ENCODE data around the gene USP3.

The USP3 gene

DNA sequence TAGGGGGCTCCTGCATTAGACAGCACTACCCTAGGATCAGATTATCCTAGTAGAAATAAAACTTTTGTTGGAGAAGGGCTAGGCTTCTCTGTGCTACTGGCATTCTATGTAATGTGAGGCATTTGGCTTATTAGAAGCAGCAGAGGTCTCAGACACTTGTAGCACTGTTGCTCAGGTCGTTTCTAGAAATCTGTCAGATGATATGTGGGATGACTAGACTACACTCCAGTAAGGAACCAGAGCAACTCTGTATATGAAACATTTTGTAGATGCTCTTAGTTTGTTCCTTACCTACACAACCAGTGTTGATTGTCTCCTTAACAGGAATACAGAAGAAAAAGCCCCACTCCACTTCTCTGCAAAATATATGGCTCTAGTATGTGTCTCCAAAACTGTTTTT lies 70.9 kb downstream of the USP3 start:
- no peaks in the 10 kb centered on the region for H3K9me3 Mint-ChIP-seq
- H3K36me3 Mint-ChIP-seq (ENCODE audit: low read depth), result peaks cover 30% of the 10 kb centered on the region
- no peak overlapping the region for H3K27ac Mint-ChIP-seq
- H3K27me3 Mint-ChIP-seq (ENCODE audit: low read depth), result no peaks in the 10 kb centered on the region
- H3K4me3 Mint-ChIP-seq, result no peak overlapping the region
- peaks cover 13% of the 10 kb centered on the region for H3K4me1 Mint-ChIP-seq (ENCODE audit: low read depth)

DNA sequence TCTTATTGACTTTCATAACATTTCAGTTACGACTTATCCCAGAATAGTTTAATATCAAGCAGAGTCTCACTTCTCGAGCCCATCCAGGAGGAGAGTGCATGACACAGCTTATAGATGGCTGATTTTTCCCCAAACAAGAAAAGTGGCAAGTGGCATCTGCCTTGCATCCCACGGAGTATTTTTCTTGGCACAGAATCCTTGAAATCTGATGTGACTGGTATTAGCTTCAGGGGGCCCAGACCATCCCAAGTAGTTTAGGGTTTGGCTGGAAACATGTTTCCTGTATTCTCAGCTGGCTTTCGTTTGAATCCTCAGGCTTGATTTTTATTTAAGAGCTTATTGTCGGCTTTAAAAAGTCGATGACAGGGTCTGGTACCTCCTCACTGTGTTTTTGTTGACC lies 72.0 kb downstream of the USP3 start:
- Mint-ChIP-seq H3K27me3 (ENCODE audit: low read depth) (no peaks in the 10 kb centered on the region), H3K36me3 (ENCODE audit: low read depth) (peaks cover 27% of the 10 kb centered on the region), H3K4me1 (ENCODE audit: low read depth) (peaks cover 13% of the 10 kb centered on the region), H3K9me3 (no peaks in the 10 kb centered on the region), H3K4me3 (no peak overlapping the region), H3K27ac (no peak overlapping the region)

DNA sequence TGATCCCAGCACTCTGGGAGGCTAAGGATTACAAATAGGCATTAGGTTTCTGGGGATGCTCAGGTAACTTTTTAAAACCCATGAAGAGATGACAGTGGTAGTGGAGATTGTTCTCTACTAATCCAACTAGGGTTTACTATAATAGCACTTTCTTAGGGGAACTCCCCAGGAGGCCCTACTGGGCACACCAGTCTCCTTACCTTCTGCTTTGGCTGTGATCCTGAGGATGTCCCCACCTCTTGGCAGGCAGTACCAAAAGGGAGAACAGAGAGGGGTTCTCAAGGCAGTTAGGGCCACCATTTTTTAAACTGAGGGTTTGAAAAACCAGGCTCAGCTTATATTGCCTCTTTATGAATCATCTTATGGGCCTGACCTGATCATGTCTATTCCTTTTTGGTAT lies 77.8 kb downstream of the USP3 start:
- no peak overlapping the region for H3K27ac Mint-ChIP-seq
- H3K27me3 Mint-ChIP-seq (ENCODE audit: low read depth), result no peaks in the 10 kb centered on the region
- no peak overlapping the region for H3K4me3 Mint-ChIP-seq
- H3K36me3 Mint-ChIP-seq (ENCODE audit: low read depth), result peaks cover 43% of the 10 kb centered on the region
- peaks cover 4% of the 10 kb centered on the region for H3K9me3 Mint-ChIP-seq
- H3K4me1 Mint-ChIP-seq (ENCODE audit: low read depth), result peaks cover 9% of the 10 kb centered on the region

DNA sequence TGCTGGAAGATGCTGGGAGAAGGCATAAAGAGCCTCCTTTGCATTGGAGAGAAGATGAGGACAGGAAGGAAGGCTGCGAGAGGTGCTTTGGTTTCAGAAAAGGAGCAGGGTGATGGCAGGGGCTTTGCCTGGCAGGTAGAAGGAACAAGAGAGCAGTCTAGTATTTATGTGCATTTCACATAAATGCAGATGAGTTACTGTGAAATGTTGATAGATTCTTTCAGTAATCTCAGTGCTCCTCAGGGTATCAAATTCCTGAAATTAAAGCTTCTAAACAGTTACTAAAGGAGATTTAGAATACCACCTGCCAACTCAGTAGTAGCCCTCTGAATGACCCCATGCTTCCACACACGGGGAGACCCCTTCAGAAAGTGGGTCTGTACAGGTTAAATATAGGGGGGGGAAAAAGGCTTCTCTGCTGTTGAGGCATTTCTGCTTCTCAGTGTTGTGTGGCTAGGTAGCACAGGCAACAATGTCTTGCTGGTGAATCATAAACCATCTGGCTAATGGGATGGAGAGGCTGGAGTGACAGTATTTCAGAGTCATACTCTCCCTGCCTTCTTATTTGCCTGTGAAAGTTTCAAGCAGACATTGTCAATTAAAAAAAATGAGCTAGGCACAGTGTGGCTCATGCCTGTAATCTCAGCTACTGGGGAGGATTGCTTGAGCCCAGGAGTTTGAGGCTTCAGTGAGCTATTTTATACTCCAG lies 78.5 kb downstream of the USP3 start:
- Mint-ChIP-seq H3K4me1 (ENCODE audit: low read depth) (peaks cover 9% of the 10 kb centered on the region), H3K27ac (no peak overlapping the region), H3K36me3 (ENCODE audit: low read depth) (peaks cover 44% of the 10 kb centered on the region), H3K4me3 (no peak overlapping the region), H3K27me3 (ENCODE audit: low read depth) (no peaks in the 10 kb centered on the region), H3K9me3 (peaks cover 4% of the 10 kb centered on the region)

DNA sequence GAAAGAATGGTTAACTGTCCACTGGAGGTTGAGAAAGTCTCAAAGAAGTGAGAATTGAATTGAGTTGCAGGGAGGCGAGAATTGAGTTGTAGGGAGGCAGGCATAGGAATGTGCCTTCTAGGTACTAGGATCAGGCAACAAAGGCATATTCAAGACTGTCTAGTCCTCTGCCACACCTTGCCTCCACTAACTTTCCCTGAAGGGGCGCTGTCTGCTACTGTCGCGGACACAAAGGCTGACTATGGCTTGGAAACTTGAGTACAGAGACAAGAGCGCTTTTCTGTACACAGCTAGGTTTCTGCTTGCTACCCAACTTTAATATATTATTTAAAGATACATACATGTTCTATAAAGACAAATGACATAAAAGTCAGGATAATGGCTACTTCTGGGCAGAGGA lies 82.4 kb downstream of the USP3 start:
- Mint-ChIP-seq H3K36me3 (ENCODE audit: low read depth) (peaks cover 70% of the 10 kb centered on the region), H3K4me3 (no peak overlapping the region), H3K27me3 (ENCODE audit: low read depth) (no peaks in the 10 kb centered on the region), H3K4me1 (ENCODE audit: low read depth) (peaks cover 9% of the 10 kb centered on the region), H3K27ac (no peak overlapping the region), H3K9me3 (peaks cover 4% of the 10 kb centered on the region)

DNA sequence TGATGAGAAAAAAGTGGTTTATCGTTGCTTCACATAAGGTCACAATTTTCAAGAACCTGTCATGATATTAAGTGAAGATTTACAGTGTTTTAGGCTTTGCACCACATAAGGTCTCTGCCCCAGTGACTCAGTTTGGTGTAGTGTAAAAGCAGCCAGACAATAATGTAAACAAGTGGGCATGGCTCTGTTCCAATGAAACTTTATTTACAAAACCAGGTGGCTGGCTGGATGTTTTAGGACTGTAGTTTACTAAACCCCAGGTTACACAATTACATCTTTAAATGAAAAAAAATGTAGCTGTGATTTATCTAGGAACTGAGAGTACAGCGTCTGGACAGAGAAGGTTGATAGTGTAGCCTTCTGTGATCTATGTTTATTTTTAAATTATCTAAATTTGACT lies 83.1 kb downstream of the USP3 start:
- no peak overlapping the region for H3K27ac Mint-ChIP-seq
- H3K4me1 Mint-ChIP-seq (ENCODE audit: low read depth), result peaks cover 7% of the 10 kb centered on the region
- H3K9me3 Mint-ChIP-seq, result peaks cover 4% of the 10 kb centered on the region
- no peak overlapping the region for H3K4me3 Mint-ChIP-seq
- peaks cover 67% of the 10 kb centered on the region for H3K36me3 Mint-ChIP-seq (ENCODE audit: low read depth)
- no peaks in the 10 kb centered on the region for H3K27me3 Mint-ChIP-seq (ENCODE audit: low read depth)

DNA sequence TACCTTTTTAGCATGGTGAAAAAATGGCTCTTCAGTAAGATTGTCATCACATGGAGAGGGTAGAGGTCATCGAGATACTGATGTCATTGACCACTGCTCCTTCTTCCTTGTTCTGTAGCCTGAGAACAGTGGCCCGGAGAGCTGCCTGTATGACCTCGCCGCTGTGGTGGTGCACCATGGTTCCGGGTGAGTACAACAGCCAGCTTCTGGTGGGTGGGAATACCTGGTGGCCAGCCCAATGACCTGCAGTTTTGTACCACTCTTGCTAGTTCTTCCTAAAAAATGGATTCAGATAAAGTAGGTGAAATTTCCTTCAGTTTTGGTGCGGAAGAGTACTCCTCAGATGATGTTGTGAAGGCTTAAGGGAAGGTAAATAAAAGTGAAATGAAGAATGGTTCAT lies 84.4 kb downstream of the USP3 start:
- Mint-ChIP-seq H3K9me3 (peaks cover 4% of the 10 kb centered on the region), H3K27me3 (ENCODE audit: low read depth) (no peaks in the 10 kb centered on the region), H3K27ac (no peak overlapping the region), H3K36me3 (ENCODE audit: low read depth) (peaks cover 66% of the 10 kb centered on the region), H3K4me3 (no peak overlapping the region), H3K4me1 (ENCODE audit: low read depth) (peaks cover 15% of the 10 kb centered on the region)

DNA sequence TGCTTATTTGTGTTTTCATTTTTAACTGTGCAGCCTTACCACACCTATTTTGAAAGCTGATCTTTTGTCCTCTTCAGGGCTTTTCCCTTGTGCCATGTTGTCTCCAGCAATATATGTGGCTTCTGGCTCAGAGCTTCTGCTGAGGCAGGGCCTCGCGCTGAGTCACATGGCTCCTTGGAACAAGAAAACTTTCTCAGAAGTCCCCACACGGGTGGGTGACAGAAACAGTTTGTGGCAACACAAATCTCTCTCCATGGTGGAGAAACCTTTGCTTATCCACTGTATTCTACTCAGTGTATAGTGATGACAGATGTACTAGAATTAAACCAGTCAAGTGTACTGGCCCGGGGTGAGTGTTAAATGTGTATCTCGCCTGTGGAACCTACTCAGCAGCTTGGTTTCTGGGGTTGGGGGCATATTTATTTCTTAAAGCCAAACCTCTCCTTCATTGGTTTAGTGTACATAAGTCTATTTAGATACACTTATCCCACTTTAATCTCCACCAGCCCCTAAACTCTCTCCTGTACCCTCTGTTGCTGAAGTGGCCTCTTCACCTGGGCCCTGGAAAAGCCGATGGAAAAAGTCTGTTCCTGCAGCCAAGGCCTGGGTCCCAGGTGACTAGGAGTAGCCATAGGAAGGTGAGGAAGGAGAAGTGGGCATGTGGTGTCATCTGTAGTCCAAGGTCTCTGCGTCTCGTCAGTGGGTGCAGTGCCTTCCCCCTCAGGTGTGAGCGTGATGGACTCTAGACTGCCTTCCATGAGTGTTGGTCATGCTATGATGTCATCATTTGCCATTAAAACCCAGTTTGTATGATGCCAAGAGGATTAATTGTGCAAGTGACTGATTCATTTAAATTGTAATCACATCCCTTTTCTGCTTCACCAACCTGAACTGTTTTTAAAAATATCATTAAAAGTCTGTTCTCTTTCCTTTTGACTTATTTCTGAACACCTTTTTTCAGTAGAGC lies 89.6 kb downstream of the USP3 start:
- Mint-ChIP-seq H3K4me1 (ENCODE audit: low read depth) (peaks cover 33% of the 10 kb centered on the region), H3K4me3 (no peak overlapping the region), H3K9me3 (no peaks in the 10 kb centered on the region), H3K36me3 (ENCODE audit: low read depth) (peaks cover 38% of the 10 kb centered on the region), H3K27me3 (ENCODE audit: low read depth) (no peaks in the 10 kb centered on the region), H3K27ac (peak overlapping the region; percentile 26)

DNA sequence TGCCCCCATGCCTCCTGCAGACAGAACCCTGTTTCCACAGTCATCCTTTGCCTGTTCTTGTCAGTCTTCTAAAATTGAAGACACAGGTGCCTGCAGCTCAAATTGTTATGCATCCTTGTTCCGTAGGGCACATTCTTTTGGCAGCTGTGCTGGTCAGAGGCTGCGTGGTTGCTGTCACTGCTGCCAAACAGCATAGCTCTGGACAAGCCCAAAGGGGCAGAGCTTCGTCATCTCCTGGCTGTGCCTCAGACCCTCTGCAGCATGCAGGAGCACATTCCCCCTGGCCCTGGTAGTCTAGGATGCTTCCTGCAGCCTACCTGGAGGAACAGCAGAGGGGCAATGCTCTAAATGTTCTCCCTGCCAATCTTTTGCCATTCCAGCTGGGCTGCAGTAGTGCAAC lies 90.7 kb downstream of the USP3 start:
- Mint-ChIP-seq H3K27me3 (ENCODE audit: low read depth) (no peaks in the 10 kb centered on the region), H3K4me1 (ENCODE audit: low read depth) (peaks cover 34% of the 10 kb centered on the region), H3K4me3 (no peak overlapping the region), H3K9me3 (no peaks in the 10 kb centered on the region), H3K27ac (no peak overlapping the region), H3K36me3 (ENCODE audit: low read depth) (peaks cover 30% of the 10 kb centered on the region)

DNA sequence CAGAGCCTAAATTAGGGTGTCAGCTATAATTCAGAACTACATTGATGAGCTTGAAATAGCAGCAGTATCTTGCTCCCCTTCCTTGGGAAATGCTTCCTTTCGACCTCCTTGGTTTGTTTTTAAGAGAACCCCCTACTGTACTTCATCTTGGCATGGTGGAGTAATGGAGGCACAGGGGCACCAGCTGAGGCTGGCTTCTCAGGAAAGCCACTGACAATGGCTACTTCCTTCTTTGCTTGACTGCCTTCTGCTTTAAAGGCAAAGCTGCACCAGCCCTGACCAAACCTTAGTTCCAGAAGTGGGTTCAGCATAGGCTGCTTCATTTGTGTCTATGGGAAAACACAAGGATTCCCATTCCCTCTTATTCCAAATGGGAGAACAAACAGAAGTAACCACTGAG lies 91.3 kb downstream of the USP3 start:
- Mint-ChIP-seq H3K4me3 (no peak overlapping the region), H3K36me3 (ENCODE audit: low read depth) (peaks cover 27% of the 10 kb centered on the region), H3K27ac (no peak overlapping the region), H3K27me3 (ENCODE audit: low read depth) (no peaks in the 10 kb centered on the region), H3K9me3 (no peaks in the 10 kb centered on the region), H3K4me1 (ENCODE audit: low read depth) (peaks cover 34% of the 10 kb centered on the region)

DNA sequence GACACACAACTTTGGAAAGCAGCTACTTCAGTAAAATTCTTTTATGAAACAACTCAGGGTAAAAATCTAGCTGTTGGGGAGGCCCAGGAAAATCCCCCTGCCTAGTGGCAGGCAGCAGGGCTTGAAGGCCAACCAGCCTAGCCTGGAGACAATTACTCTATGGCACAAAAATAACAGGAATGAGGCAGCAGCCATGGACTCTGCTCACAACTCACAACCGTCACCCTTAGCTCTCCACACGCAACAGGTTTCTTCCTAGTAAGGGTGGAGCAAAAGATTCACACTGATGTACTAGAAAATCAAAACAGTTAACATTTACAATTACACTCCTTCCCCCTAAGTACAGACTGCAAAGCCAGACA lies 92.3 kb downstream of the USP3 start:
- H3K4me3 Mint-ChIP-seq, result no peak overlapping the region
- H3K27ac Mint-ChIP-seq, result peak overlapping the region; percentile 1
- no peaks in the 10 kb centered on the region for H3K27me3 Mint-ChIP-seq (ENCODE audit: low read depth)
- no peaks in the 10 kb centered on the region for H3K9me3 Mint-ChIP-seq
- H3K4me1 Mint-ChIP-seq (ENCODE audit: low read depth), result peaks cover 33% of the 10 kb centered on the region
- peaks cover 19% of the 10 kb centered on the region for H3K36me3 Mint-ChIP-seq (ENCODE audit: low read depth)

DNA sequence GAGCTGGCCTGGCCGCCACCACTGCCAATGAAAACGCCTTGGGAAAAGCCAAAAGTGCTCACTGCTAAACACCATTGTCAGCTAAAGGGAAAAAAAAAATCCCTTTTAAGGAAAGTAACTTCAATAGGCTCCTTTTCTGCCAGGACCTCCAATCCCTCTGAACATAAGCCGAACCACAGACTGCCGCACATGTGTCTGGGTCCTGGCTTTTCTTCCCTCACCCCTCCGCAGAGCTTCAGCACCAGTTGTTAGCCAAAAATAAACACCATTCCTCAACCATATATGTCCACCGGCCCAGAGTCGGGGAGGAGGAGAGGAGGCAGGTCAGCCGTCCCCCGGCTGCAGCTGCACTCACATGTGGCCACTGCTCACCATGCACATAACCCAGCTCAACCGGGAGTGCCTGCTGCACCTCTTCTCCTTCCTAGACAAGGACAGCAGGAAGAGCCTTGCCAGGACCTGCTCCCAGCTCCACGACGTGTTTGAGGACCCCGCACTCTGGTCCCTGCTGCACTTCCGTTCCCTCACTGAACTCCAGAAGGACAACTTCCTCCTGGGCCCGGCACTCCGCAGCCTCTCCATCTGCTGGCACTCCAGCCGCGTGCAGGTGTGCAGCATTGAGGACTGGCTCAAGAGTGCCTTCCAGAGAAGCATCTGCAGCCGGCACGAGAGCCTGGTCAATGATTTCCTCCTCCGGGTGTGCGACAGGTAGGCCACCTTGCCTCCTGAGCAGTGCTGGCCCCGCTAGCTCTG lies 92.8 kb downstream of the USP3 start, which contains the start of gene FBXL22:
TSS of gene FBXL22 (plus strand) at position 350 of the 753 bp plus-strand sequence. CDS start at position 356, 6 bp downstream.
- H3K4me1 Mint-ChIP-seq (ENCODE audit: low read depth), result peaks cover 38% of the 10 kb centered on the region
- no peaks in the 10 kb centered on the region for H3K27me3 Mint-ChIP-seq (ENCODE audit: low read depth)
- peaks cover 18% of the 10 kb centered on the region for H3K36me3 Mint-ChIP-seq (ENCODE audit: low read depth)
- H3K9me3 Mint-ChIP-seq, result no peaks in the 10 kb centered on the region
- no peak within 1 kb of the TSS for H3K4me3 Mint-ChIP-seq
- H3K27ac Mint-ChIP-seq, result peak within 1 kb of the TSS; percentile 1

DNA sequence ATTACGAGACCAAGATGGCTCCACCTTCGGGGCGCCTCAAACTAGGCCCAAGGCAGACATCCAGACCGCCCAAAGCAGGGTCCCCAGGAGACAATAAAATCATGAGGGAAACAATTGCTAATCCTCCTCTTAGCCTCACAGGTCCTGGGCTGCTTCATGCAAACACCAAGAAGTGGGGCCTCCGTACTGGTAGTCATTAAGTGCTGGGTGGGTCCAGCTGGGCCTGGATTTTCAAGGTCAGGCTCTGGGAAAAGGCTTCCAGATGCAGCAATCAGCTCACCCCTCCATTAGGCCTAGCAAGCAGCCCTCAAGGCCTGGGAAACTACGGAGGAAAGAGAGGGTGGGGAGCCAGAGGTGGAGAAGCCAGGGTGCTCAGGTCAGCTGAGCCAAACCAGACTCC lies 93.4 kb downstream of the USP3 start:
- H3K36me3 Mint-ChIP-seq (ENCODE audit: low read depth), result peaks cover 19% of the 10 kb centered on the region
- H3K27ac Mint-ChIP-seq, result no peak overlapping the region
- H3K9me3 Mint-ChIP-seq, result no peaks in the 10 kb centered on the region
- H3K27me3 Mint-ChIP-seq (ENCODE audit: low read depth), result no peaks in the 10 kb centered on the region
- H3K4me3 Mint-ChIP-seq, result no peak overlapping the region
- H3K4me1 Mint-ChIP-seq (ENCODE audit: low read depth), result peaks cover 39% of the 10 kb centered on the region

Data from T-helper 1 cell treated with Interleukin-12 subunit alpha and Interleukin-12 subunit beta and Interleukin-4 antibody, amounts not matched to agents 30 μg/mL and 1 μg/mL, for 36 hours (primary cell).